SJSA1 (cell line): Measurements from ENCODE around the gene SNAI1. TPM values are rescaled to one million over a fixed set of nuclear protein-coding genes. Genes with fewer than 3 reads are reported as not detected.

Source experiments
- DNase-seq, 2 experiments: peaks; one replicate each; pipeline ENCODE4 v3.0.0-alpha.2; 2015 to 2020; ENCODE audit warnings: low spot score in 2 of 2, low read depth in 1 of 2
- H3K27ac ChIP-seq: fragments of 250-450 bp; sonication (Bioruptor Pico); 2 replicates; pipeline ENCODE4 v1.5.1; 2020; ENCODE audit warnings: mild to moderate bottlenecking, moderate library complexity
- H3K27me3 ChIP-seq: fragments of 250-450 bp; sonication (Bioruptor Pico); replicated peaks from 2 replicates; pipeline ENCODE4 v1.5.1; 2020; ENCODE audit warnings: mild to moderate bottlenecking, moderate library complexity
- H3K36me3 ChIP-seq: fragments of 250-450 bp; sonication (Bioruptor Pico); 2 replicates; pipeline ENCODE4 v1.5.1; 2020; ENCODE audit warnings: mild to moderate bottlenecking
- H3K4me1 ChIP-seq: fragments of 250-450 bp; sonication (Bioruptor Pico); replicated peaks from 2 replicates; pipeline ENCODE4 v1.6.1; 2021; ENCODE audit warnings: mild to moderate bottlenecking
- H3K4me3 ChIP-seq: fragments of 250-450 bp; sonication (Bioruptor Pico); 2 replicates; pipeline ENCODE4 v1.5.1; 2020; ENCODE audit warnings: mild to moderate bottlenecking
- H3K9me3 ChIP-seq: fragments of 250-450 bp; sonication (Bioruptor Pico); replicated peaks from 2 replicates; pipeline ENCODE4 v1.5.1; 2020; ENCODE audit warnings: mild to moderate bottlenecking
- total RNA-seq: library from RNA; depleted of rRNA; stranded (reverse); fragments of >200 nt; shearing (Covaris generic); gene quantifications from 2 replicates; pipeline ENCODE4 v1.2.3, GENCODE V29; 2014

SNAI1 gene
- total RNA-seq, 1 experiment from 2014 or later: 24.2 TPM

- H3K27ac ChIP-seq: no peak overlapping the region
- H3K4me3 ChIP-seq: no peak overlapping the region
- no peaks in the 10 kb centered on the region for H3K27me3 ChIP-seq
- no peaks in the 10 kb centered on the region for H3K9me3 ChIP-seq
- H3K4me1 ChIP-seq: peaks cover 70% of the 10 kb centered on the region
- H3K36me3 ChIP-seq: no peaks in the 10 kb centered on the region; the same call in 1 of the 2 replicates
- no peak for DNase-seq
These were observed 34.4 kb downstream of the SNAI1 start for GRCh38 chr20:50017160-50017559.

GRCh38 chr20:50017576-50018248 lies 34.9 kb downstream of the SNAI1 start:
- H3K9me3 ChIP-seq: no peaks in the 10 kb centered on the region

GRCh38 chr20:50019466-50020256 lies 36.9 kb downstream of the SNAI1 start:
- no peak overlapping the region for H3K4me3 ChIP-seq
- no peak overlapping the region for H3K27ac ChIP-seq
- DNase-seq: no peak
- H3K4me1 ChIP-seq: peaks cover 56% of the 10 kb centered on the region
- H3K9me3 ChIP-seq: no peaks in the 10 kb centered on the region
- no peaks in the 10 kb centered on the region for H3K27me3 ChIP-seq
- H3K36me3 ChIP-seq: no peaks in the 10 kb centered on the region

More at GRCh38 chr20:50017576-50018248, 34.9 kb downstream of the SNAI1 start:
- Histone ChIP-seq H3K36me3 (no peaks in the 10 kb centered on the region; the same call in 1 of the 2 replicates), H3K27me3 (no peaks in the 10 kb centered on the region), H3K27ac (no peak overlapping the region), H3K4me1 (peaks cover 70% of the 10 kb centered on the region), H3K4me3 (no peak overlapping the region)
- DNase-seq: no peak

GRCh38 chr20:50020288-50020687 lies 37.5 kb downstream of the SNAI1 start:
- Histone ChIP-seq H3K27ac (no peak overlapping the region), H3K4me3 (no peak overlapping the region), H3K27me3 (no peaks in the 10 kb centered on the region), H3K4me1 (peaks cover 50% of the 10 kb centered on the region), H3K9me3 (no peaks in the 10 kb centered on the region), H3K36me3 (no peaks in the 10 kb centered on the region)
- no peak for DNase-seq

GRCh38 chr20:50022676-50023075 lies 39.9 kb downstream of the SNAI1 start:
- Histone ChIP-seq H3K36me3 (no peaks in the 10 kb centered on the region), H3K27me3 (no peaks in the 10 kb centered on the region), H3K4me1 (peaks cover 50% of the 10 kb centered on the region), H3K4me3 (no peak overlapping the region), H3K27ac (no peak overlapping the region), H3K9me3 (no peaks in the 10 kb centered on the region)
- no peak for DNase-seq

GRCh38 chr20:50023116-50023805 lies 40.5 kb downstream of the SNAI1 start:
- Histone ChIP-seq H3K27me3 (no peaks in the 10 kb centered on the region), H3K27ac (no peak overlapping the region), H3K9me3 (no peaks in the 10 kb centered on the region), H3K4me3 (no peak overlapping the region), H3K36me3 (no peaks in the 10 kb centered on the region), H3K4me1 (peaks cover 51% of the 10 kb centered on the region)
- no peak for DNase-seq

- Histone ChIP-seq H3K27ac (peak overlapping the region; percentile 90), H3K9me3 (0 out of 2 replicates have a peak, but pooled peaks cover 5% of the 10 kb centered on the region), H3K4me1 (peaks cover 59% of the 10 kb centered on the region), H3K4me3 (no peak overlapping the region), H3K36me3 (no peaks in the 10 kb centered on the region), H3K27me3 (no peaks in the 10 kb centered on the region)
- peak in 1 of 2 experiments; percentile 58 for DNase-seq
These were observed 44.2 kb downstream of the SNAI1 start for GRCh38 chr20:50026746-50027575.

GRCh38 chr20:50027611-50028105 lies 44.9 kb downstream of the SNAI1 start:
- no peak overlapping the region for H3K4me3 ChIP-seq
- peak overlapping the region; percentile 90 for H3K27ac ChIP-seq
- H3K36me3 ChIP-seq: no peaks in the 10 kb centered on the region
- H3K9me3 ChIP-seq: 0 out of 2 replicates have a peak, but pooled peaks cover 5% of the 10 kb centered on the region
- DNase-seq: peak; percentile 79 to 94
- H3K4me1 ChIP-seq: peaks cover 59% of the 10 kb centered on the region
- H3K27me3 ChIP-seq: no peaks in the 10 kb centered on the region

- Histone ChIP-seq H3K4me1 (peaks cover 73% of the 10 kb centered on the region), H3K9me3 (0 out of 2 replicates have a peak, but pooled peaks cover 5% of the 10 kb centered on the region), H3K4me3 (no peak overlapping the region), H3K27me3 (no peaks in the 10 kb centered on the region), H3K27ac (peak overlapping the region; percentile 90), H3K36me3 (no peaks in the 10 kb centered on the region)
- no peak for DNase-seq
These were observed 46.4 kb downstream of the SNAI1 start for GRCh38 chr20:50029083-50029696.

GRCh38 chr20:50029697-50030461 lies 47.1 kb downstream of the SNAI1 start:
- peak; percentile 90 to 93 for DNase-seq
- no peaks in the 10 kb centered on the region for H3K27me3 ChIP-seq
- peaks cover 80% of the 10 kb centered on the region for H3K4me1 ChIP-seq
- H3K4me3 ChIP-seq: no peak overlapping the region
- H3K9me3 ChIP-seq: 0 out of 2 replicates have a peak, but pooled peaks cover 5% of the 10 kb centered on the region
- peak overlapping the region; percentile 90 for H3K27ac ChIP-seq
- H3K36me3 ChIP-seq: no peaks in the 10 kb centered on the region

- Histone ChIP-seq H3K27me3 (no peaks in the 10 kb centered on the region), H3K4me3 (no peak overlapping the region), H3K27ac (peak overlapping the region; percentile 49), H3K36me3 (no peaks in the 10 kb centered on the region), H3K9me3 (0 out of 2 replicates have a peak, but pooled peaks cover 5% of the 10 kb centered on the region), H3K4me1 (peaks cover 56% of the 10 kb centered on the region)
- no peak for DNase-seq
These were observed 50.3 kb downstream of the SNAI1 start for GRCh38 chr20:50032955-50033666.
